Osteocyte (in vitro differentiated cells): ENCODE results near the gene RECQL. TPM values are rescaled to one million over a fixed set of nuclear protein-coding genes. Genes with fewer than 3 reads are reported as not detected.
A peak's percentile ranks its signal among the peaks of the same experiment; 100 is the strongest.
"Not testable (repeated sequence)": the region's sequence is repeated elsewhere in the genome, so short reads cannot be mapped to it uniquely, and the experiment has no call there.

Experiments
- DNase-seq: peaks from one replicate; pipeline ENCODE4 v3.0.0; 2021; ENCODE audit warnings: mixed read lengths; ENCODE audit not compliant: unreplicated experiment; ENCODE audit errors: extremely low spot score
- H3K27ac Mint-ChIP-seq: one replicate; pipeline ENCODE4 v1.8.0; 2021; ENCODE audit warnings: mild to moderate bottlenecking, mixed read lengths; ENCODE audit not compliant: unreplicated experiment
- H3K27me3 Mint-ChIP-seq: one replicate; pipeline ENCODE4 v1.8.0; 2021; ENCODE audit warnings: mixed read lengths; ENCODE audit not compliant: unreplicated experiment
- H3K36me3 Mint-ChIP-seq: one replicate; pipeline ENCODE4 v1.8.0; 2021; ENCODE audit warnings: mixed read lengths; ENCODE audit not compliant: unreplicated experiment
- H3K4me1 Mint-ChIP-seq: one replicate; pipeline ENCODE4 v1.8.0; 2021; ENCODE audit warnings: mixed read lengths; ENCODE audit not compliant: unreplicated experiment
- H3K4me3 Mint-ChIP-seq: one replicate; pipeline ENCODE4 v1.8.0; 2021; ENCODE audit warnings: mild to moderate bottlenecking, moderate library complexity, mixed read lengths; ENCODE audit not compliant: unreplicated experiment
- H3K9me3 Mint-ChIP-seq: one replicate; pipeline ENCODE4 v1.8.0; 2021; ENCODE audit warnings: mixed read lengths; ENCODE audit not compliant: unreplicated experiment
- CTCF ChIP-seq: fragments of 200-600 bp; sonication (generic); IDR thresholded peaks from 2 replicates; pipeline ENCODE4 v1.5.0; 2021; ENCODE audit warnings: antibody characterized with exemption, mild to moderate bottlenecking, moderate library complexity
- total RNA-seq: library from RNA; stranded (reverse); gene quantifications from 2 replicates; pipeline ENCODE4 v1.2.1, GENCODE V29; 2021

Gene RECQL
- total RNA-seq, 1 donor from 2014 or later, result 40.7 TPM

DNA sequence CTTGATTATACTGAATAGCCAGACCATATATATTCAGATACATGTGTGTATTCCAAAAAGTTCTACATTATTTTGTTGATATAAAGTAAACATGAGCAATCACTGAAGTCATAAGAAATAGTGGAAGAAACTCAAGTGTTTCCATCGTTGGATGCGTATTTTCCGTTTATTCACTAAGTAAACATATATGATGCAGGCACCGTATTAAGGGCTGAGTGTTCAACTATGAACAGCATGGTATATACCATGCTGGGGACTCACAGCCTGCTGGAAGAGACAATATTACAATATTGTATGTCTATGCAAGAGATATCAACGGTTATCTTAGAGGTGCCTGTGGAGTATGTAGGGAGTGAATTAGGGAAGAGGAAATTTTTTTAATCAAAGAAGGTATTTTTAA, 62.8 kb downstream of the RECQL start:
- H3K36me3 Mint-ChIP-seq, result peaks cover 16% of the 10 kb centered on the region
- H3K27ac Mint-ChIP-seq, result peak overlapping the region; percentile 98
- DNase-seq, result no peak
- no peaks in the 10 kb centered on the region for H3K27me3 Mint-ChIP-seq
- peak overlapping the region; percentile 90 for H3K4me3 Mint-ChIP-seq
- H3K4me1 Mint-ChIP-seq, result peaks cover 26% of the 10 kb centered on the region
- TF ChIP-seq CTCF, result no peak
- no peaks in the 10 kb centered on the region for H3K9me3 Mint-ChIP-seq

- Mint-ChIP-seq H3K27ac (no peak overlapping the region), H3K4me1 (peaks cover 28% of the 10 kb centered on the region), H3K27me3 (no peaks in the 10 kb centered on the region), H3K36me3 (no peaks in the 10 kb centered on the region), H3K9me3 (no peaks in the 10 kb centered on the region), H3K4me3 (no peak overlapping the region)
- no peak for TF ChIP-seq CTCF
- DNase-seq, result no peak
Measured at GRCh38 chr12:21434699-21435098, 66.7 kb downstream of the RECQL start.

DNA sequence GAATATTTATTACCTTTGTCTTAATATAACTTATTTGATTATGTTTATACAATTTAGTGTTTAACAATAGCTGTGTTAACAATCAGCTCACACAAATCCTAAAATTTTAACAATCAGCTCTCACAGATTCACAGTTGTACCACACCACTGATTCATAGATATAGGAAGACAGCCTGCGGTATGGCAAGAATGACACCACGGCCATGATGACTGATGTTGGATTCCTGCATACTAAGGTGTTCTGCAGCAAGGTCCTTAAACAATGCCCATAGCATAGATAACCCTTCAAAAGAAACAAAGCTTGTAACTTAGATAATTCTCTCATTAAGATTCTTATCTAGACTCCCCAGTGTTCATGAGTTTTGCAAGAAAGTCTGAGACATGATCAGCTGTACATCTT, 67.9 kb downstream of the RECQL start:
- H3K36me3 Mint-ChIP-seq, result no peaks in the 10 kb centered on the region
- H3K27me3 Mint-ChIP-seq, result no peaks in the 10 kb centered on the region
- DNase-seq, result no peak
- peaks cover 25% of the 10 kb centered on the region for H3K4me1 Mint-ChIP-seq
- TF ChIP-seq CTCF, result no peak
- no peak overlapping the region for H3K27ac Mint-ChIP-seq
- no peaks in the 10 kb centered on the region for H3K9me3 Mint-ChIP-seq
- H3K4me3 Mint-ChIP-seq, result no peak overlapping the region

DNA sequence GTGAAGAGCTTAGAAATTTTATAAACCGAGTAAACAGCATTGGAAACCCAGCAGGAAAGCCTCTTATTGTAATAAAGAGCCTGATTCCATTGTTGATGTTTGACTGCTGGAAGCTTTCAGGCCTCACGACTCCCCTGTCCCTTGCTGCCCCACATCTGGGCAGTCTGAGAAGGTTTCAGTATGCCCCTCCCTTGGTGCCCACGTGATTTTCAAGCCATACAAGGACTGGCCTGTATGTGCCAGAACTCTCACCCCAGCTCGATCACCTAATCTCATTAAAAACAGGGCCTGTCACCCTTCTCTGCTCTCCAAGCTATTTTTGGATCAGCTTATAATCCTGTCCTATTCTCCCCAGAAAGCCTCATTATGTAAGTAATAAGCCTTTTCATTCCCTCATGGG, 71.4 kb downstream of the RECQL start:
- Mint-ChIP-seq H3K4me3 (no peak overlapping the region), H3K27me3 (no peaks in the 10 kb centered on the region)

GRCh38 chr12:21428241-21428640, 73.2 kb downstream of the RECQL start:
- peak overlapping the region; percentile 8 for H3K4me3 Mint-ChIP-seq
- H3K4me1 Mint-ChIP-seq, result peaks cover 22% of the 10 kb centered on the region
- no peak for DNase-seq
- H3K27ac Mint-ChIP-seq, result peak overlapping the region; percentile 78
- H3K36me3 Mint-ChIP-seq, result no peaks in the 10 kb centered on the region
- no peaks in the 10 kb centered on the region for H3K9me3 Mint-ChIP-seq
- no peaks in the 10 kb centered on the region for H3K27me3 Mint-ChIP-seq
- no peak for TF ChIP-seq CTCF

More for the DNA sequence above, 71.4 kb downstream of the RECQL start:
- H3K27ac Mint-ChIP-seq, result peak overlapping the region; percentile 7
- no peak for TF ChIP-seq CTCF
- peaks cover 22% of the 10 kb centered on the region for H3K4me1 Mint-ChIP-seq
- H3K36me3 Mint-ChIP-seq, result no peaks in the 10 kb centered on the region
- no peak for DNase-seq
- no peaks in the 10 kb centered on the region for H3K9me3 Mint-ChIP-seq

GRCh38 chr12:21419009-21419699, 82.3 kb downstream of the RECQL start:
- not testable (repeated sequence) for H3K27me3 Mint-ChIP-seq, H3K36me3 Mint-ChIP-seq, DNase-seq, H3K27ac Mint-ChIP-seq, H3K4me3 Mint-ChIP-seq, H3K9me3 Mint-ChIP-seq
- H3K4me1 Mint-ChIP-seq, result peaks cover 19% of the 10 kb centered on the region
